NCI-H1105 treated with DMSO at 0.1 percent for 48 hours (cell line): ENCODE data around the gene CREB3L2.
"Not testable (repeated sequence)": the region's sequence is repeated elsewhere in the genome, so short reads cannot be mapped to it uniquely, and the experiment has no call there.

Source experiments
- DNase-seq: peaks from one replicate; lab custom pipeline; 2025; lab: John Stamatoyannopoulos, UW

Gene CREB3L2

GRCh38 chr7:137987563-137987962, 14.3 kb downstream of the CREB3L2 start:
- no peak for DNase-seq

GRCh38 chr7:137987018-137987349, 14.9 kb downstream of the CREB3L2 start:
- no peak for DNase-seq

- no peak for DNase-seq
Measured at GRCh38 chr7:137986252-137987017, 15.5 kb downstream of the CREB3L2 start.

DNA sequence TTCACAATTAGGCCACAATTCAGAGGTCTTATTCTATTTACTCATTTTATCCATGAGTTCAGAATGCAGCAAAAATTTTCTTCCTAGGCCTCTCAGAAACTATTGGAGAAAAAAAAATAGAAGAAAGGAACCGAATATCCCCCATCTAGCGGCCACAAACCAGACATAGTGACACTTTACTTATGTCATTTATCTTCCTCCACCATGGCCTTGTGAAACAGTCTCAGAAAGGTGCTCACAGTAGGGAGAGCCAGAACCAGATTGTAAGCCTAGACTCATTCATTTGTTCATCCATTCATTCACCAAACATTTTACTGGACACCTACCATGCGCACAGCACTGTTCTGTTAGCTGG, 16.0 kb downstream of the CREB3L2 start:
- DNase-seq = no peak

DNA sequence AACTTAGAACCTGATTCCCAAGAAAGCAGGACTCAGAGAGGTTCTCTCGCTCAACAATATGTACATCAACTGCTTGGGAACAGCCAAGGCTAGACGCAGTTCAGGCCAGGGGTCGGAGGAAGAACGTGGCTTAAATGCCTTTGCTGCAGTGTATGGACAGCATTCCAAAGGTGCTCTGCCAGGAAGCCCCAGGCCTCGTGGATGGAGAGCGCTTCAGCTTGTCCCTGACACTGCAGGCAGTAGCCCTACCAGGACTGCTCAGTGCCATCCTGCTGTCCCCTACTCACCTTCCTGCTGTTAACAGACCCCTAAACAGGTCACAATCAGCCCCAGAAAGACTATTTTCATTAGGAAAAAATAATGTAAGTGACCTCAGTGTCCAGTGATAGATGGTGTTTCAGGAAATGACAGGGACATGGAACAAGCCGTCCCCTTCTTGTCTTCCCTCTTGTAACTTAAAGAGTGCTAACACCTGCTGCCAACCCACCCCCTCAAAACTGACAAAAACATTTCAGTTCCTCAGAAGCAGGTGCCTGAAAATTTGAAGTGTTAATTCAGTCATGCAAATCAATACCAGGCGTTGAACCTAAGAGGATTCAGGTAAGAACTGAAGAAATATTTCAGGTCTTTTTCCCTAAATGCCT, 16.5 kb downstream of the CREB3L2 start:
- no peak for DNase-seq

DNA sequence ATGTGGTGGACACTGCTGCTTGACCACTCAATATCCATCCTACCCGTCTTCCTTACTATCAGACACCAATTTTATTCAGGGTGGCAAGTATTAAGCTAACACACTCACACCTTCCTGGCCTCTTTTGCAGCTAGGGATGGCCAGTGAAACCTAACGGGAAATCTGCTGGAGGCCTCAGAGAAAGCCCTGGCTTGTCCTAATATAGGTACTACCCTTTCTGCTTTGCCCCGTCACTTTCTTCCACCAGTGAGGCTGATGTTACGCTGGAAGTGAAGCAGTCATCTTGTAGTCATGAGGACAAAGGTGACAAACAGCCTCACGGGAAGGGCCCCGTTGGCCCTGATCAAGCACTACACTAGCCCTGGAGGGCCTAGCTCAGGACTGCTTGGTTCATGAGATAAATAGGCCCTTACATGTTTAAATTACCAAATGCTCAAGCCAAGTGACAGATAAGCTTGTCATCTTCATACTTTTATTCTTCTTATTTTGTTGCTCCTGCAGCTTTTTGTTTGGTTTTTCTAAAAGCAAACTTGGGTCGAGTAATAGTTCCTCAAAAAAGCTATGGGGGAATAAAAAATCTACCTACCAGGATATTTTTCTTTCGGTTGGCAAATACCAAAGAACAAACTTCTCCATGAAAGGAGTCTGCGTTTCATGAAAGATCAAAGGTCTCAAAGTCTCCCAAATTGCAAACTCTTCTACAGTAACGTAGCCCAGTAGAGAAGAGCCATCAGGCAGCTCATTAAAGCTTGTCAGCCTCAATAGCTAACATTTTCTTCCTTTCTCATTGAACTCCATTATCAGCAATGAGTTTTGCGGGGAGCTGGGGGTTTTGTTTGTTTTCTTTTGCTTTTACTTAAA, 17.5 kb downstream of the CREB3L2 start:
- DNase-seq = no peak

- DNase-seq = no peak
Measured at GRCh38 chr7:137983323-137984008, 18.4 kb downstream of the CREB3L2 start.

DNA sequence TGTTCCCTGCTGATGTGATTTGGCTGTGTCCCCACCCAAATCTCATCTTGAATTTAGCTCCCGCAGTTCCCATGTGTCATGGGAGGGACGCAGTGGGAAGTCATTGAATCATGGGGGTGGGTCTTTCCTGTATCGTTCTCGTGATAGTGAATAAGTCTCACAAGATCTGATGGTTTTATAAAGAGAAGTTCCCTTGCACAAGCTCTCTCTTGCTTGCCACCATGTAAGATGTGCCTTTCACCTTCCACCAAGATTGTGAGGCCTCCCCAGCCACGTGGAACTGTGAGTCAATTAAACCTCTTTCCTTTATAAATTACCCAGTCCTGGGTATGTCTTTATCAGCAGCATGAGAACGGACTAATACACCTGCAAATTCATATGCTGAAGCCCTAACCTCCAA, 19.5 kb downstream of the CREB3L2 start:
- not testable (repeated sequence) for DNase-seq

DNA sequence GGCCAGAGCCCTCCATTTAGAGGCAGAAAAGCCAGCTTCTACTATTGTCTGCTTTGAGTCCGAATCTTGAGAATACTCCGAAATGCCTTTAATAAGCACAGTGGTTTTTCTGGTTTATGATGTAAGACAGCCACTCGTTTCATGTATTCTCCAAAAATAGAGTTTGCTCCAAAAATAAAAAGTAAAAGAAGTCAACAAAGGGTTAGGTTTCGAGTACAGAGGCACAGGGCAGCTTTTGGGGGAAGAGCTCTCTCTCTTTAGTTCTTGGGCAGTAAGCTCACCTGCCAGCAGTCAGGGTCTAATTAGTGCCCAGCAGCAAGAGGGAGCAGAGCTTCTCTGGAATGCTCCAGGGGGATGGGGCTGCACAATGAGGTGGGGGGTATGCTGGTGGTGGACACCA, 20.2 kb downstream of the CREB3L2 start:
- no peak for DNase-seq

DNA sequence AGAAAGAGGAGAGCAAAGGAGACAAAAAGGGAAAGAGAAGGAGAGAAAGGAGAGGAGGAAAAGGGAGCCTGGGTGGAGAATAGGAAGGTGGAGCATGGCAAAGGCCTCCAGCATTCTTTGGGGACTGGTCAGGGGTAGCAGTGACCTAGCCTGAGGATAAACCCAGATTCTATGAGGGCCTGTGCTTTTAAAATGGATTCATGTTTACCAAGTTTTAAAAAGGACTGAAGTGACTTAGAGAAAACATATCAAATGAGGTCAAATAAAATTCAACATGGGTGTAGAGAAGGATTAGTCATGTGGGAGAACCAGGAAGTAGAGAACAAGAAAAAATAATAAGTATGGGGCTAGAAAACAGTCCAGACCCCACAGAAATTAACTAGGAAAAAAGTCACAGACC, 20.7 kb downstream of the CREB3L2 start:
- no peak for DNase-seq

- no peak for DNase-seq
Measured at GRCh38 chr7:137980308-137980707, 21.6 kb downstream of the CREB3L2 start.

- no peak for DNase-seq
Measured at GRCh38 chr7:137978464-137979237, 23.2 kb downstream of the CREB3L2 start.

GRCh38 chr7:137977173-137977572, 24.7 kb downstream of the CREB3L2 start:
- no peak for DNase-seq

DNA sequence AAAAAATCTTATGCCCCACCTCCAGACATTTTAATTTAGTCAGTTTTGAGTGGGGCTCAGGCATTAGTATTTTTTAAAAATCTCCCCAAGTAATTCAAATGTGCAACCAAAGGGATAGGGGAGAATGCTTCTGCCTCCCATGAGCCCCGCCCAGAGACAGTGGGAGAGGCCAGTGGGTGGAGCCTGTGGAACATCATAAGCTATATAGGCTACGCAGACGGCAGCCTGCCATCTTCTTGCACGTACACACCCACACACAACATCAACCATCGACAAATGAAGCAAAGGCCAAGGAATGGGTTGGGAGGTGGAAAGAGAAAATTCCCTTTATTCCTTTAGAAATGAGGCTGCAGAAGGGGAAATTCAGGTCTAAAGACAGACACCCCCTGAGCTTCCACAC, 25.2 kb downstream of the CREB3L2 start:
- DNase-seq = no peak

DNA sequence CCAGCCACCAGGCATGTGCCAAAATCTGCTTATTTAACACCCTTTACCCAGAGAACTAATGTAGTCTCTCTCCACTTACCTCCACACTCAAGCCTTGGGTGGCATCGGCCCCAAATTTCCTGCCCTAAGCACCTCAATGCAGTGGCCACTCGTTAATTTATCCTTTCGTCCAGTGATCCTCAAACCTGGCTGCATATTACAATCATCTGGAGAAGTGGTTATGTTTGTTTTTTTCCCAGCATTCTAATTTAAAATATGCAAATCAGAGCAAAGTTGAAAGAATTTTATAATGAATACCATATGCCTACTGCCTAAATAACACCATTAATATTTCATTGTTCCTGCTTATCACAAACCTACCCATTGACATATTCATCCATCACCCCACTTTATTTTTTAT, 25.7 kb downstream of the CREB3L2 start:
- DNase-seq = no peak

- no peak for DNase-seq
Measured at GRCh38 chr7:137975768-137976167, 26.1 kb downstream of the CREB3L2 start.

DNA sequence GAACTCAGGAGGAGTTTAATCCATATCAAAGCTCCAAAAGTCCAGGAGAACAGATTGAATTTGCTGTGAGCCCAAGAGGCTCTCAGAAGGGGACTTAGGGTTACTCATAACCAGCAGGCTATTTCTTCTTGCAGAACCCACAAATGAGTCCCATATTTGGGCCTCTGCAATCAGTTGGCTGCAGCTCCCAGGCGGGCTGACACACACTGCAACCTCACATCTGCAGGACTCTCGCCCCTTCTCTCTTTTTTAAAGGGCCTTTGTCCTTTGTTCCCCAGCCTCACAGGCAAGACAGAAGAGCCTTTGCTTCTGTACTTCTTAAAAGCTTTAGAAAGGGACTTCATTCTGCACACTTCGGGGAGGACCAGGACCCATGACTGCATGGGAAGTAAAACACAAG, 26.7 kb downstream of the CREB3L2 start:
- no peak for DNase-seq

- DNase-seq = no peak
Measured at GRCh38 chr7:137974766-137975165, 27.1 kb downstream of the CREB3L2 start.

GRCh38 chr7:137970253-137970975, 31.5 kb downstream of the CREB3L2 start:
- DNase-seq = no peak

- DNase-seq = no peak
Measured at GRCh38 chr7:137969828-137970227, 32.1 kb downstream of the CREB3L2 start.

DNA sequence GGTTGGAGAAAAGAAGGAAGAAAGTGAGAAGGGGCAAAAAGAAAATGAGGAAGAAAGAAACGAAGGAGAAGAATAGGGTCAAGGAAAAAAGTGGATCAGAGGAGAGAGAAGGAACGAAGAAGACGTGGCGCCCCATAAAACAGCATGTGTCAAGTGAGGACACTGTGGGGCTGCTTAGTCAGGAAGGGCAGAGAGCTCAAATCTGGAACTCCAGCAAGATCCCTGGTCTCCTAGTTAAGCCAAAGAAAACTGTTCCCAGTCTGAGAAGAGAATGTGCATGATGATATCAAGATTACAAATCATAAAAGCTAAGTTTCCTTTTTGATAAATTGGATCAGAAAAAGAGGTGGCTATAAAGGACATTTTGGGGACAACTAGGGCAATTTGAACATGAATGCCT, 33.0 kb downstream of the CREB3L2 start:
- no peak for DNase-seq
